ENCODE results near the gene KY. TPM values are rescaled to one million over a fixed set of nuclear protein-coding genes. Genes with fewer than 3 reads are reported as not detected.
A peak's percentile ranks its signal among the peaks of the same experiment; 100 is the strongest.

KY gene
- total and polyA plus RNA-seq, 4 donors = 0.06 to 0.21 (median 0.15) TPM; not detected in 1

DNA sequence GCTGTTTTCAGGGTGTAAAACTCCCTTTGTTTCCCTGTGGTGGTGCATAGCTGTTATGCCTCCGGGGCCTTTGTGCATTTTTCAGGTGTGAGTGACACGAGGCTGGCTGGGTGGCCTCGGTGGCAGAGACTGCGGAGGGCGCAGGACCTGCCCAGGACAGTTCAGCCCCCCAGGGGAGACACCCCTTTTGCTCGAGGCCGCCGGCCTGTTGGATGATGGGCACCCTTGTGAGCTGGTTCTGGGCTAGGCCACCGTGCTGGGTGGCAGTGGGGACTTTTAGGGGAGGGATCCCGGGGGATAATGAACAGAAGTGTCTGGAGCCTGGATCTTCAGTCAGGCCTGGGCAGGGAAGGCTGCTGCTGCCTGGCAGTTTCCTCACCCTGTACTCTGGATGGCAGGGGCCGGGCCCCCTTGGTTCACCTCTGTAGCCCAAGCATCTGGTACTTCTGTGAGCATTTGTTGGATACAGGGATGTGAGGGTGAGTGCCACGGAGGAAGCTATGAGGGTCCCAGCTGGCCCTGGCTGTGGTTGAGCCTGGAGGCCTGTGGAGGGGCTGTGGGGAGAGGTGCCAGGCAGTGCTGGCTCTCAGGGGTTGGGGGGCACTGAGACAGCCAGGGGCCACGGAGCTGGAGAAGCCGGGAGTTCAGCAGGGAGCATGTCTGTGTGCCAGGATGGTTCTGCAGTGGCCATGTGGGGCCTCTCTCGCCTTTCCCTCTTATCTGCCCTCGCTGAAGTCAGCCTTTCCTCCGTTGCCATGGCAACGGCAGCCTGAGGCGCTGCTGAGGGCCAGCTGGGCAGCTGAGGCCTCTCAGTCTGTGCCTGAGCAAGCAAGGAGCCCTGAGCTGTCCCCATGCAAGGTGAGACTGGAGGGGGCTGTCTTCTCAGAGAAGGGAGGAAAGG is 49.0 kb downstream of the KY start:
- ATAC-seq (ENCODE audit: insufficient read depth, low FRiP score) = no peak
- H3K27ac ChIP-seq (ENCODE audit: low read depth in 1 of 2, low read length in 1 of 2) = no peak overlapping the region
- 65 to 79% methylated on average over 19 of the region's 19 CpGs for WGBS, 2 donors
- H3K4me1 ChIP-seq (ENCODE audit: control insufficient read depth in 5 of 5, insufficient read depth in 5 of 5, low read length in 5 of 5) = peaks cover 0 to 21% (median 3%) of the 10 kb centered on the region in 5 donors
- H3K27me3 ChIP-seq (ENCODE audit: control insufficient read depth in 3 of 3, insufficient read depth in 3 of 3, low read length in 2 of 3) = peaks cover 0 to 2% (median 0%) of the 10 kb centered on the region in 3 donors
- peaks cover 0 to 2% (median 0%) of the 10 kb centered on the region in 4 donors for H3K9me3 ChIP-seq (ENCODE audit: control insufficient read depth in 4 of 4, insufficient read depth in 3 of 4, low read length in 3 of 4)
- H3K4me3 ChIP-seq = no peak overlapping the region
- TF ChIP-seq, protein P1, sequence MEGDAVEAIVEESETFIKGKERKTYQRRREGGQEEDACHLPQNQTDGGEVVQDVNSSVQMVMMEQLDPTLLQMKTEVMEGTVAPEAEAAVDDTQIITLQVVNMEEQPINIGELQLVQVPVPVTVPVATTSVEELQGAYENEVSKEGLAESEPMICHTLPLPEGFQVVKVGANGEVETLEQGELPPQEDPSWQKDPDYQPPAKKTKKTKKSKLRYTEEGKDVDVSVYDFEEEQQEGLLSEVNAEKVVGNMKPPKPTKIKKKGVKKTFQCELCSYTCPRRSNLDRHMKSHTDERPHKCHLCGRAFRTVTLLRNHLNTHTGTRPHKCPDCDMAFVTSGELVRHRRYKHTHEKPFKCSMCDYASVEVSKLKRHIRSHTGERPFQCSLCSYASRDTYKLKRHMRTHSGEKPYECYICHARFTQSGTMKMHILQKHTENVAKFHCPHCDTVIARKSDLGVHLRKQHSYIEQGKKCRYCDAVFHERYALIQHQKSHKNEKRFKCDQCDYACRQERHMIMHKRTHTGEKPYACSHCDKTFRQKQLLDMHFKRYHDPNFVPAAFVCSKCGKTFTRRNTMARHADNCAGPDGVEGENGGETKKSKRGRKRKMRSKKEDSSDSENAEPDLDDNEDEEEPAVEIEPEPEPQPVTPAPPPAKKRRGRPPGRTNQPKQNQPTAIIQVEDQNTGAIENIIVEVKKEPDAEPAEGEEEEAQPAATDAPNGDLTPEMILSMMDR (IDR thresholded peaks at IDR 0.05; ENCODE audit: control extremely low read depth, extremely low read depth) = no peak
- no peak overlapping the region for H3K9ac ChIP-seq (ENCODE audit: insufficient read depth in 1 of 2, low read length in 2 of 2)
- H3K36me3 ChIP-seq (ENCODE audit: control insufficient read depth in 4 of 4, insufficient read depth in 4 of 4, low read length in 4 of 4) = no peaks in the 10 kb centered on the region
- DNase-seq = peak; percentile 88 to 91 (median 90)

DNA sequence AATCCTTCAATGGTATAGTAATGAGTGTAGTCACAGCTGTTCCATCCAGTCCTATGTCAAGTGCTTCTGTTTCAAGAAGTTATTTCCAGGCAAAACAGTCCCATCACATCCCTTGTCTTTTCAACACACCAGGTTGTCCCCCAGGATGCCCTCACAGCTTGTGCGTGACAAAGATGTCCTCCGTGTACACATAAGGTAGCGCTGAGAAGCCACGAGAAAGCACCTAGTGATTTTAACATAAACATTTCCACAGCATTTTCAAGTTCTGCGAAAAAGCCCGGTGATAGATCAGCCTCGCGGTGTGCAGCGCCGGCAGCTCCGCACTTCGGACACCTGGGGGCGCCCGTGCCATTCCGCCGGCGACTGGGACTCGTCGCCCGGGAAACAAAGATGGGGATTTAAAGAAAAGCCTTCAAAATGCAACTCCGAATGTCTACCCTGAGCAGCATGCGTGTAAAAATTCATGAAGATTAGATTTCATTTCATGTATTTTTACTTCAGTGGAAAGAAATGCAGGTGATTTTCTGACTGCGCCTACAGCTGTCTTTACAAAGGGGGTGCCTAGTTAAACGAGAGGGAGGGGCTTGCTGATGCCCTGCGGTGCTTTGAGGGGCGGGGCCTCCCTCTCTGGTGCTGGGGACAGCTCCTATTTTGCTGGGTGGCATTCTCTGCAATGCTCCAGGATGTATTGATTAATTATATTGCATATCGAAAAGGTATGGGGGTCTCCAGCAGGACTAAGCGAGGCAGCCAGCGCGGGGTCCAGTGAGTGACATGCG is 49.9 kb downstream of the KY start:
- H3K9me3 ChIP-seq (ENCODE audit: control insufficient read depth in 4 of 4, insufficient read depth in 3 of 4, low read length in 3 of 4) = peaks cover 0 to 3% (median 0%) of the 10 kb centered on the region in 4 donors
- WGBS, 2 donors = 15% methylated on average over 31 of the region's 31 CpGs
- ATAC-seq (ENCODE audit: insufficient read depth, low FRiP score) (peak; percentile 72), DNase-seq (peak; percentile 81 to 86 (median 83))
- no peaks in the 10 kb centered on the region for H3K36me3 ChIP-seq (ENCODE audit: control insufficient read depth in 4 of 4, insufficient read depth in 4 of 4, low read length in 4 of 4)
- peaks cover 0 to 2% (median 0%) of the 10 kb centered on the region in 3 donors for H3K27me3 ChIP-seq (ENCODE audit: control insufficient read depth in 3 of 3, insufficient read depth in 3 of 3, low read length in 2 of 3)
- no peak overlapping the region for H3K9ac ChIP-seq (ENCODE audit: insufficient read depth in 1 of 2, low read length in 2 of 2)
- peaks cover 0 to 20% (median under 1%) of the 10 kb centered on the region in 5 donors for H3K4me1 ChIP-seq (ENCODE audit: control insufficient read depth in 5 of 5, insufficient read depth in 5 of 5, low read length in 5 of 5)
- no peak overlapping the region for H3K4me3 ChIP-seq
- H3K27ac ChIP-seq (ENCODE audit: low read depth in 1 of 2, low read length in 1 of 2) = no peak overlapping the region
- TF ChIP-seq, protein P1 (IDR thresholded peaks at IDR 0.05; ENCODE audit: control extremely low read depth, extremely low read depth) = peak; percentile 81

DNA sequence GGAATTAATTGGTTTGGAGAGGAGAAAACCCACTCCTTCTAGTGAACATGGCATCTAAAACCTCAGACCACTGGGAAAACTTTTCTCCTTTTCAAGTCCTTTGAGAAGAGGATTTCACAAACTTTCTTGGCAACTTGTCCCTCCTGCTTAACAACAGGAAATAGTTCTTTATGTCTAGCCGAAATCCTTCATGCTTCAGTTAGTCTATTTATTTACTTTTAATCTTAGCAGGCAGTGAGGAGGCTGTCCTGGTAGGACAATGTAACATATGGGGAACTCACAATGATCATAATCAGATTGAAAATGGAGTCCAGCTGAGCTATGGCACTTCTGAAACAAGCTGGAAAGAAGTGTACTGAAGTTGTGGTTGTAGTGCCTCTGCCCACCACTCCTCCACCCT is 50.6 kb downstream of the KY start:
- no peak for ATAC-seq (ENCODE audit: insufficient read depth, low FRiP score)
- WGBS, 2 donors = 13 to 16% methylated on average over 1 of the region's 1 CpG
- no peak for DNase-seq
- TF ChIP-seq, protein P1 (IDR thresholded peaks at IDR 0.05; ENCODE audit: control extremely low read depth, extremely low read depth) = no peak
- H3K27me3 ChIP-seq (ENCODE audit: control insufficient read depth in 3 of 3, insufficient read depth in 3 of 3, low read length in 2 of 3) = peaks cover 0 to 2% (median 0%) of the 10 kb centered on the region in 3 donors
- H3K27ac ChIP-seq (ENCODE audit: low read depth in 1 of 2, low read length in 1 of 2) = no peak overlapping the region
- no peak overlapping the region for H3K9ac ChIP-seq (ENCODE audit: insufficient read depth in 1 of 2, low read length in 2 of 2)
- peaks cover 0 to 3% (median 0%) of the 10 kb centered on the region in 4 donors for H3K9me3 ChIP-seq (ENCODE audit: control insufficient read depth in 4 of 4, insufficient read depth in 3 of 4, low read length in 3 of 4)
- H3K4me1 ChIP-seq (ENCODE audit: control insufficient read depth in 5 of 5, insufficient read depth in 5 of 5, low read length in 5 of 5) = peaks cover 0 to 20% (median 0%) of the 10 kb centered on the region in 5 donors
- no peak overlapping the region for H3K4me3 ChIP-seq
- no peaks in the 10 kb centered on the region for H3K36me3 ChIP-seq (ENCODE audit: control insufficient read depth in 4 of 4, insufficient read depth in 4 of 4, low read length in 4 of 4)

All from lung (tissue), 12 donors.